GM23338 (cell line): ENCODE measurements around the gene UVRAG.

Source experiments
- CREB1 ChIP-seq: fragments of 250-450 bp; sonication (Bioruptor Pico); IDR thresholded peaks from 2 replicates; pipeline ENCODE4 v1.5.0; 2020; ENCODE audit warnings: low read depth, mild to moderate bottlenecking, moderate library complexity
- CTCF ChIP-seq, 2 experiments: fragments of 200-600 bp in 1 of 2; sonication (generic) in 1 of 2; conservative IDR thresholded peaks; 2 replicates each; pipeline versions ENCODE4 v1.5.1 to v1.6.1; 2016 to 2017; ENCODE audit warnings: antibody characterized with exemption in 2 of 2, low read depth in 2 of 2, mild to moderate bottlenecking in 2 of 2, moderate library complexity in 1 of 2
- EZH2 ChIP-seq: fragments of 200-600 bp; sonication (generic); IDR thresholded peaks from one replicate; pipeline ENCODE4 v1.8.0; 2017; ENCODE audit warnings: antibody characterized with exemption, mild to moderate bottlenecking, low read depth; ENCODE audit not compliant: unreplicated experiment
- EZH2phosphoT487 ChIP-seq: fragments of 200-600 bp; sonication (generic); IDR thresholded peaks from one replicate; pipeline ENCODE4 v1.8.1; 2018; ENCODE audit warnings: antibody characterized with exemption; ENCODE audit not compliant: unreplicated experiment
- JUNB ChIP-seq: IDR thresholded peaks from one replicate; pipeline ENCODE4 v1.6.1; 2016; ENCODE audit warnings: antibody characterized with exemption; ENCODE audit not compliant: unreplicated experiment
- NANOG ChIP-seq: IDR thresholded peaks from 2 replicates; pipeline ENCODE4 v1.6.1; 2016; ENCODE audit warnings: antibody characterized with exemption, borderline replicate concordance
- POLR2AphosphoS5 ChIP-seq: IDR thresholded peaks from 2 replicates; pipeline ENCODE4 v1.6.1; 2016; ENCODE audit warnings: antibody characterized with exemption, low read depth
- REST ChIP-seq: IDR thresholded peaks from one replicate; pipeline ENCODE4 v1.6.1; 2018; ENCODE audit warnings: antibody characterized with exemption; ENCODE audit not compliant: unreplicated experiment
- ZNF114 ChIP-seq: fragments of 250-450 bp; sonication (Bioruptor Pico); IDR thresholded peaks from 2 replicates; pipeline ENCODE4 v1.5.0; 2020; ENCODE audit warnings: mild to moderate bottlenecking, moderate library complexity

GRCh38 chr11:76026281-76026680, 211.3 kb downstream of the UVRAG start:
- TF ChIP-seq CTCF (conservative IDR thresholded peaks at IDR 0.05; ENCODE audit: low read depth in 2 of 2), result no peak
- no peak for TF ChIP-seq EZH2phosphoT487
- no peak for TF ChIP-seq JUNB
- no peak for TF ChIP-seq EZH2
- no peak for TF ChIP-seq POLR2AphosphoS5
- no peak for TF ChIP-seq NANOG
- no peak for TF ChIP-seq REST
- TF ChIP-seq ZNF114 (CRISPR knock-in tag), result no peak
- no peak for TF ChIP-seq CREB1 (CRISPR knock-in tag)
